Measurements from ENCODE around the gene SNTG2. TPM values are rescaled to one million over a fixed set of nuclear protein-coding genes. Genes with fewer than 3 reads are reported as not detected.

The SNTG2 gene
- total and polyA plus RNA-seq, 10 donors = 1.9 to 59.4 (median 18.3) TPM

DNA sequence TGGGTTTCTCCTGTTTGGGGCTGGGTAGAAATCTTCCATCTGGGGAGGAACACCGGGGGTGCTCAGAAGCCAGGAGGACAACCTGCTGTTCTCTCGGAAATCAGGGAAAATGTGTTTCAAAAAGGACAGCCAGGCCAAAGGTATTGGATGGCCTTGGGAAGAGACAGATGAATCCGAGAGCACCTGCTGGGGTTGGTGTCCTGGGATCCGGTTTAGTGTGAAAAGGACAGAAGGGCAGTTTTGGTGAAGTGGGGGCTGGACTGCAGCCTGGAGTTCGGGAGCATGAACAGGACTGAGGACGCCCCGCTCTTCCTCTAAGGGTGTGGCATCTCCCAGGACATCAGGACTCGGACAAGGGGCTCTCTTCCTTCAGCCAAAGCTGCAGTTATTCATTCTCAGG is 24.9 kb upstream of the SNTG2 start:
- Histone ChIP-seq H3K27ac (no peak overlapping the region), H3K4me1 (no peaks in the 10 kb centered on the region), H3K9me3 (peaks cover 0 to 2% (median 0%) of the 10 kb centered on the region in 8 donors), H3K4me3 (no peak overlapping the region), H3K27me3 (replicated peaks in 1 of 7) (no peaks in the 10 kb centered on the region), H3K36me3 (no peaks in the 10 kb centered on the region)
- TF ChIP-seq POLR2AphosphoS5 (IDR thresholded peaks at IDR 0.05) = no peak
- intact Hi-C loops (cut with DNase I; ENCODE audit: low total_unique reads) = no loop called here
- no peak for DNase-seq
- 74 to 80% (median 78%) methylated on average over 8 of the region's 8 CpGs for WGBS, 5 donors

DNA sequence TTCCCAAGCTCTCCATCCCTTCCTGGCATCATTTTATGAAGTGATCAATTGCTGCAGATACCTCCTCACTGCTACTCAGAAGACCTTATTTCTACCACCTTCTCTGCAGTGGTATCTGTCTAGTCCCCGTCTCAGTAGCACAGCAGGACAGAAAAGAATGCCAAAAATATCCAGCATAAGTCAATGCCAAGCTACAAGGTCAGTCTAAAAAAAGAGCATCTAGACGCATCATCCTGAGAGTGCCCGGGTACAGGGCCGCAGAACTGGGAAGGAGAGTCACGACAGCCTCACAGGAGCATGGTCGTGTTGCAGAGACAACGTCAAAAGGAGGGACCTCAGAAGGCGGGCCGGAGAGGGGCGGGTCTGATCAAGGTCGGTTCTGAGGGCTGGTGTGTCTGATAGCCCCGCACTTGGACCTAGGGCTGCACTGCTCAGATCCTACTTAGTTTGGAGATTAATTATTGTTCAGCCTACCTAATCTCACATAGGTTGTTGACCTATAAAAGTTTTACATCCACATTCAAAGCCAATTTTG is 24.3 kb upstream of the SNTG2 start:
- no peak overlapping the region for H3K4me3 ChIP-seq
- WGBS, 5 donors = 63 to 87% (median 69%) methylated on average over 12 of the region's 12 CpGs
- no peak for TF ChIP-seq POLR2A (IDR thresholded peaks at IDR 0.05)
- no peak for TF ChIP-seq POLR2AphosphoS5 (IDR thresholded peaks at IDR 0.05)
- TF ChIP-seq, protein P1, sequence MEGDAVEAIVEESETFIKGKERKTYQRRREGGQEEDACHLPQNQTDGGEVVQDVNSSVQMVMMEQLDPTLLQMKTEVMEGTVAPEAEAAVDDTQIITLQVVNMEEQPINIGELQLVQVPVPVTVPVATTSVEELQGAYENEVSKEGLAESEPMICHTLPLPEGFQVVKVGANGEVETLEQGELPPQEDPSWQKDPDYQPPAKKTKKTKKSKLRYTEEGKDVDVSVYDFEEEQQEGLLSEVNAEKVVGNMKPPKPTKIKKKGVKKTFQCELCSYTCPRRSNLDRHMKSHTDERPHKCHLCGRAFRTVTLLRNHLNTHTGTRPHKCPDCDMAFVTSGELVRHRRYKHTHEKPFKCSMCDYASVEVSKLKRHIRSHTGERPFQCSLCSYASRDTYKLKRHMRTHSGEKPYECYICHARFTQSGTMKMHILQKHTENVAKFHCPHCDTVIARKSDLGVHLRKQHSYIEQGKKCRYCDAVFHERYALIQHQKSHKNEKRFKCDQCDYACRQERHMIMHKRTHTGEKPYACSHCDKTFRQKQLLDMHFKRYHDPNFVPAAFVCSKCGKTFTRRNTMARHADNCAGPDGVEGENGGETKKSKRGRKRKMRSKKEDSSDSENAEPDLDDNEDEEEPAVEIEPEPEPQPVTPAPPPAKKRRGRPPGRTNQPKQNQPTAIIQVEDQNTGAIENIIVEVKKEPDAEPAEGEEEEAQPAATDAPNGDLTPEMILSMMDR (IDR thresholded peaks at IDR 0.05 in 8 of 11, conservative IDR thresholded peaks at IDR 0.05 in 3 of 11) = no peak
- DNase-seq = no peak
- H3K4me1 ChIP-seq = no peaks in the 10 kb centered on the region
- peaks cover 0 to 2% (median 0%) of the 10 kb centered on the region in 8 donors for H3K9me3 ChIP-seq
- intact Hi-C loops (cut with DNase I; ENCODE audit: low total_unique reads) = no loop called here
- H3K27ac ChIP-seq = no peak overlapping the region
- no peaks in the 10 kb centered on the region for H3K27me3 ChIP-seq (replicated peaks in 1 of 7)
- no peaks in the 10 kb centered on the region for H3K36me3 ChIP-seq

- H3K27me3 ChIP-seq (replicated peaks in 1 of 7) = no peaks in the 10 kb centered on the region
- H3K36me3 ChIP-seq = no peaks in the 10 kb centered on the region
- H3K4me1 ChIP-seq = no peaks in the 10 kb centered on the region
- peaks cover 0 to 2% (median 0%) of the 10 kb centered on the region in 8 donors for H3K9me3 ChIP-seq
- no peak overlapping the region for H3K27ac ChIP-seq
- H3K4me3 ChIP-seq = no peak overlapping the region
- TF ChIP-seq POLR2AphosphoS5 (IDR thresholded peaks at IDR 0.05) (no peak), POLR2A (IDR thresholded peaks at IDR 0.05) (no peak)
- TF ChIP-seq, protein P1 (IDR thresholded peaks at IDR 0.05 in 8 of 11, conservative IDR thresholded peaks at IDR 0.05 in 3 of 11) = no peak
- no peak for DNase-seq
- WGBS, 5 donors = 82 to 93% (median 85%) methylated on average over 3 to 9 of the region's 9 CpGs
- intact Hi-C loops (cut with DNase I; ENCODE audit: low total_unique reads) = no loop called here
These were observed 23.8 kb upstream of the SNTG2 start for GRCh38 chr2:926896-927295.

DNA sequence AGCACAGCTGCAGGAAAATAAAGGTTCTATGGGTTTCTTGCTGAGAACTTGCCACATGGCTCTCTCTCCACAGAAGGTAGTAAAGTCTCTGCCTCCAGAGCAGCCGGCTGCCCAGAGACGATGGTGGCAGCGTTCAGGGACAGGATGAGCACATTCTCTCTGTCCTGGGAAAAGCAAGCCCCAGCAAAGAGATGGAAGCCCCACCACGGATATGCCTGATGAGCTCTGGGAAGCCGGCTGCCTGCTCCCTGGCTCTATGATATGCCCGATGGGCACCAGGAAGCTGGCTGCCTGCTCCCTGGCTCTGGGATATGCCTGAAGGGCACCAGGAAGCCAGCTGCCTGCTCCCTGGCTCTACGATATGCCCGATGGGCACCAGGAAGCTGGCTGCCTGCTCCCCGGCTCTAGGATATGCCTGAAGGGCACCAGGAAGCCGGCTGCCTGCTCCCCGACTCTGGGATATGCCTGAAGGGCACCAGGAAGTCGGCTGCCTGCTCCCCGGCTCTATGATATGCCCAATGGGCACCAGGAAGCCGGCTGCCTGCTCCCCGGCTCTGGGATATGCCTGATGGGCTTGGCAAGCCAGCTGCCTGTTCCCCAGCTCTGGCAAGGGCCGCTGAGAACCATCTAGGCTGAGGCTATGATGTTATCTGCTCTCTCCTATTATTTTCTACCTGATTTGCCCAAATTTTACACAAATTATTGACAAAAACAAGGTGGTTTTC is 21.5 kb upstream of the SNTG2 start:
- Histone ChIP-seq H3K4me3 (no peak overlapping the region), H3K27ac (peak overlapping the region in 5 of 8 donors; percentile 23 to 55 (median 48)), H3K27me3 (replicated peaks in 1 of 7) (no peaks in the 10 kb centered on the region), H3K36me3 (no peaks in the 10 kb centered on the region), H3K4me1 (no peaks in the 10 kb centered on the region), H3K9me3 (peaks cover 0 to 2% (median 0%) of the 10 kb centered on the region in 8 donors)
- intact Hi-C loops (cut with DNase I; ENCODE audit: low total_unique reads) = no loop called here
- 62 to 75% (median 69%) methylated on average over 16 of the region's 16 CpGs for WGBS, 5 donors
- no peak for DNase-seq
- TF ChIP-seq POLR2AphosphoS5 (IDR thresholded peaks at IDR 0.05) (peak; percentile 41 to 72 (median 52)), POLR2A (IDR thresholded peaks at IDR 0.05) (no peak)
- TF ChIP-seq, protein P1 (IDR thresholded peaks at IDR 0.05 in 8 of 11, conservative IDR thresholded peaks at IDR 0.05 in 3 of 11) = no peak

All from spleen (tissue), 11 donors.